ENCODE measurements around the gene RGS7.

GRCh38 chr1:240739754-240740153 is 617.3 kb downstream of the RGS7 start:
- TF ChIP-seq POLR2AphosphoS5 (IDR thresholded peaks at IDR 0.05): no peak
- TF ChIP-seq, protein P1, sequence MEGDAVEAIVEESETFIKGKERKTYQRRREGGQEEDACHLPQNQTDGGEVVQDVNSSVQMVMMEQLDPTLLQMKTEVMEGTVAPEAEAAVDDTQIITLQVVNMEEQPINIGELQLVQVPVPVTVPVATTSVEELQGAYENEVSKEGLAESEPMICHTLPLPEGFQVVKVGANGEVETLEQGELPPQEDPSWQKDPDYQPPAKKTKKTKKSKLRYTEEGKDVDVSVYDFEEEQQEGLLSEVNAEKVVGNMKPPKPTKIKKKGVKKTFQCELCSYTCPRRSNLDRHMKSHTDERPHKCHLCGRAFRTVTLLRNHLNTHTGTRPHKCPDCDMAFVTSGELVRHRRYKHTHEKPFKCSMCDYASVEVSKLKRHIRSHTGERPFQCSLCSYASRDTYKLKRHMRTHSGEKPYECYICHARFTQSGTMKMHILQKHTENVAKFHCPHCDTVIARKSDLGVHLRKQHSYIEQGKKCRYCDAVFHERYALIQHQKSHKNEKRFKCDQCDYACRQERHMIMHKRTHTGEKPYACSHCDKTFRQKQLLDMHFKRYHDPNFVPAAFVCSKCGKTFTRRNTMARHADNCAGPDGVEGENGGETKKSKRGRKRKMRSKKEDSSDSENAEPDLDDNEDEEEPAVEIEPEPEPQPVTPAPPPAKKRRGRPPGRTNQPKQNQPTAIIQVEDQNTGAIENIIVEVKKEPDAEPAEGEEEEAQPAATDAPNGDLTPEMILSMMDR (IDR thresholded peaks at IDR 0.05): no peak
- TF ChIP-seq POLR2A (IDR thresholded peaks at IDR 0.05): no peak

Data from gastroesophageal sphincter (tissue), 3 donors.